Hippocampal formation (tissue), 2 donors: ENCODE measurements around the gene ACOT11.
"Not testable (repeated sequence)": the region's sequence is repeated elsewhere in the genome, so short reads cannot be mapped to it uniquely, and the experiment has no call there.

ENCODE experiments used
- DNase-seq, 2 donors: peaks; one replicate each; lab custom pipeline; 2025; lab: John Stamatoyannopoulos, UW

Gene ACOT11

GRCh38 chr1:54547601-54548388 is at the start of gene ACOT11:
Gene ACOT11 (plus strand): TSS chr1:54548228. CDS start chr1:54548310, 82 bp downstream.
- DNase-seq: peak; percentile 78 to 84

GRCh38 chr1:54498383-54499096 is 49.5 kb upstream of the ACOT11 start:
- no peak for DNase-seq

GRCh38 chr1:54499097-54499359 is 49.0 kb upstream of the ACOT11 start:
- DNase-seq: no peak

- no peak for DNase-seq
Measured at GRCh38 chr1:54499360-54500106, 48.5 kb upstream of the ACOT11 start.

- no peak for DNase-seq
Measured at GRCh38 chr1:54500107-54500431, 48.0 kb upstream of the ACOT11 start.

GRCh38 chr1:54501849-54502248 is 46.2 kb upstream of the ACOT11 start:
- no peak for DNase-seq

- DNase-seq: no peak
Measured at GRCh38 chr1:54502342-54502741, 45.7 kb upstream of the ACOT11 start.

GRCh38 chr1:54506594-54506993 is 41.4 kb upstream of the ACOT11 start:
- DNase-seq: no peak

GRCh38 chr1:54507033-54507870 is 40.8 kb upstream of the ACOT11 start:
- DNase-seq: no peak

GRCh38 chr1:54510715-54511270 is 37.2 kb upstream of the ACOT11 start:
- DNase-seq: no peak

- DNase-seq: not testable (repeated sequence)
Measured at GRCh38 chr1:54513921-54514580, 34.0 kb upstream of the ACOT11 start.

GRCh38 chr1:54516249-54516920 is 31.6 kb upstream of the ACOT11 start:
- DNase-seq: no peak

GRCh38 chr1:54517496-54517895 is 30.5 kb upstream of the ACOT11 start:
- DNase-seq: no peak

GRCh38 chr1:54518489-54518888 is 29.5 kb upstream of the ACOT11 start:
- no peak for DNase-seq

GRCh38 chr1:54519709-54520108 is 28.3 kb upstream of the ACOT11 start:
- DNase-seq: no peak

- DNase-seq: no peak
Measured at GRCh38 chr1:54520631-54521321, 27.3 kb upstream of the ACOT11 start.

GRCh38 chr1:54526565-54526964 is 21.5 kb upstream of the ACOT11 start:
- not testable (repeated sequence) for DNase-seq

GRCh38 chr1:54528613-54529012 is 19.4 kb upstream of the ACOT11 start:
- no peak for DNase-seq

GRCh38 chr1:54532033-54532432 is 16.0 kb upstream of the ACOT11 start:
- DNase-seq: no peak

- not testable (repeated sequence) for DNase-seq
Measured at GRCh38 chr1:54536656-54537055, 11.4 kb upstream of the ACOT11 start.
